PFSK-1 (cell line): ENCODE data around the gene GPBP1.

Experiments
- FOXP2 ChIP-seq: optimal IDR thresholded peaks from 2 replicates; pipeline ENCODE3; 2011; ENCODE audit warnings: borderline replicate concordance, control low read depth, inconsistent platforms; ENCODE audit not compliant: insufficient read depth; ENCODE audit errors: extremely low read length, extremely low read depth
- POLR2AphosphoS5 ChIP-seq: IDR thresholded peaks from 2 replicates; pipeline ENCODE4 v1.6.1; 2012; ENCODE audit warnings: low read depth, mild to moderate bottlenecking, control low read depth, low read length, moderate library complexity
- SIN3A ChIP-seq: IDR thresholded peaks from 2 replicates; pipeline ENCODE4 v1.6.1; 2012; ENCODE audit warnings: mild to moderate bottlenecking, low read length, moderate library complexity, borderline replicate concordance; ENCODE audit not compliant: insufficient read depth
- TAF1 ChIP-seq: IDR thresholded peaks from 2 replicates; pipeline ENCODE4 v1.6.1; 2012; ENCODE audit warnings: low read length, control low read depth, borderline replicate concordance; ENCODE audit not compliant: insufficient read depth
- TF ChIP-seq, protein P1 (sequence below), 2 experiments: IDR thresholded peaks; 2 replicates each; pipeline versions ENCODE4 v1.6.1 to v1.8.0; 2011 to 2012; ENCODE audit warnings: low read depth in 2 of 2, low read length in 2 of 2, control low read depth in 1 of 2, inconsistent platforms in 1 of 2, mild to moderate bottlenecking in 1 of 2, moderate library complexity in 1 of 2; ENCODE audit not compliant: insufficient read depth in 1 of 2

DNA sequence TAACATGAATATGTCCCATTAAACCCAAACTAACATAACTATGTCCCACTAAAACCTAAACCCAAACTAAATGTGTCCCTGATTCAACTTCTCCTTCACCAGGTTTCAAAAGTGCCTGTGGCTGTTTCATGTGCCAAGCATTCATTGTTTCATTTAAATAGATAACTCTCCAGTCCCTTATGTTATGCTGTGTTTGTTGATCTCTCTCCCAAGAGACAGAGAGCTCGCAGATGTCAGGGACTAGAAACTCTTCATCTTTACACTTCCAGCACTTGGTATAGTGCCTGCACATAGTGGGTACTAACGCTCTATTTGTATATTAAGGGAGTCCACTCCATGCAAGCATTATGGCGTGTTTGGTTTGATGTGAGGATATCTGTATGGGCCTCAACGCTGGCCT, 118.0 kb downstream of the GPBP1 start:
- TF ChIP-seq POLR2AphosphoS5 = no peak
- TF ChIP-seq TAF1 = no peak
- TF ChIP-seq, protein P1, sequence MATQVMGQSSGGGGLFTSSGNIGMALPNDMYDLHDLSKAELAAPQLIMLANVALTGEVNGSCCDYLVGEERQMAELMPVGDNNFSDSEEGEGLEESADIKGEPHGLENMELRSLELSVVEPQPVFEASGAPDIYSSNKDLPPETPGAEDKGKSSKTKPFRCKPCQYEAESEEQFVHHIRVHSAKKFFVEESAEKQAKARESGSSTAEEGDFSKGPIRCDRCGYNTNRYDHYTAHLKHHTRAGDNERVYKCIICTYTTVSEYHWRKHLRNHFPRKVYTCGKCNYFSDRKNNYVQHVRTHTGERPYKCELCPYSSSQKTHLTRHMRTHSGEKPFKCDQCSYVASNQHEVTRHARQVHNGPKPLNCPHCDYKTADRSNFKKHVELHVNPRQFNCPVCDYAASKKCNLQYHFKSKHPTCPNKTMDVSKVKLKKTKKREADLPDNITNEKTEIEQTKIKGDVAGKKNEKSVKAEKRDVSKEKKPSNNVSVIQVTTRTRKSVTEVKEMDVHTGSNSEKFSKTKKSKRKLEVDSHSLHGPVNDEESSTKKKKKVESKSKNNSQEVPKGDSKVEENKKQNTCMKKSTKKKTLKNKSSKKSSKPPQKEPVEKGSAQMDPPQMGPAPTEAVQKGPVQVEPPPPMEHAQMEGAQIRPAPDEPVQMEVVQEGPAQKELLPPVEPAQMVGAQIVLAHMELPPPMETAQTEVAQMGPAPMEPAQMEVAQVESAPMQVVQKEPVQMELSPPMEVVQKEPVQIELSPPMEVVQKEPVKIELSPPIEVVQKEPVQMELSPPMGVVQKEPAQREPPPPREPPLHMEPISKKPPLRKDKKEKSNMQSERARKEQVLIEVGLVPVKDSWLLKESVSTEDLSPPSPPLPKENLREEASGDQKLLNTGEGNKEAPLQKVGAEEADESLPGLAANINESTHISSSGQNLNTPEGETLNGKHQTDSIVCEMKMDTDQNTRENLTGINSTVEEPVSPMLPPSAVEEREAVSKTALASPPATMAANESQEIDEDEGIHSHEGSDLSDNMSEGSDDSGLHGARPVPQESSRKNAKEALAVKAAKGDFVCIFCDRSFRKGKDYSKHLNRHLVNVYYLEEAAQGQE (IDR thresholded peaks at IDR 0.05; ENCODE audit: insufficient read depth in 1 of 2, low read depth in 2 of 2, low read length in 2 of 2) = no peak
- TF ChIP-seq SIN3A = no peak
- no peak for TF ChIP-seq FOXP2
